Lower leg skin (tissue), 3 donors: ENCODE measurements around the gene RHBDL1.

Experiments used
- POLR2A ChIP-seq, 2 donors: fragments of 450-650 bp; IDR thresholded peaks; one replicate each; pipeline ENCODE4 v1.6.1; 2016 to 2017; ENCODE audit warnings: antibody characterized with exemption in 2 of 2, mild to moderate bottlenecking in 1 of 2, moderate library complexity in 1 of 2
- TF ChIP-seq, protein P1 (sequence below), 3 donors: fragments of 450-650 bp; IDR thresholded peaks; one replicate each; pipeline ENCODE4 v1.5.1; 2016; ENCODE audit warnings: antibody characterized with exemption in 3 of 3, mild to moderate bottlenecking in 3 of 3, moderate library complexity in 2 of 3

DNA sequence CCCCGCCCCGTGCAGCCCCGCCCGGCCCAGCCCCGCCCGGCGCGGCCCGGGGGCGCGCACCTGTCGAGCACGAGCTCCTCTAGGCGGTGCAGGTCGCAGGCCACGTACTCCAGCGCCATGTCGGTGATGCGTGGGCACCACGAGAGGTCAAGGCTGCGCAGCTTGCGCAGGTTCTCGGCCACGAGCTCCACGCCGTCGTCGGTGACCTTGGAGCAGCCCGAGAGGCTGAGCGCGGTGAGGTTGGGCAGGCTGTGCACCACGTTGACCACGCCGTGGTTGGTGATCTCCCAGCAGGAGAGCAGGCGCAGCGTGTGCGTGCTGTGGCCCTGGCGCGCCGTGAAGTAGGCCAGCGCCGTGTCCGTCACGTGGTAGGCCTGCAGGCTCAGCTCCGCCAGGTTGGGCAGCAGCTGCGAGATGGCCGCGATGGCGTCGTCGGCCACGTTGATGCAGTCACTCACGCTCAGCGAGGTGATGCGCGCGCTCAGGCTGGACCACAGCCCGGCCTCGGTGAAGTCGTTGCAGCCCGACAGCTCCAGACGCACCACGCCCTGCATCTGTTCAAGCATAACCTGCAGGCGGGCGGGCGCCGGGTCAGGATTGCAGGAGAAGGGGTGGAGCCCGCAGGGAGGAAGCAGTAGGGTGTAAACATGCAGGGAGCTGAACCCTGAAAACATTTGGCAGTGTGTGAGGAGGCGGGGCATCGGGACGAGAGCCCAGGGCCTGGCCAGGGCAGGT, 20.1 kb downstream of the RHBDL1 start:
- TF ChIP-seq, protein P1, sequence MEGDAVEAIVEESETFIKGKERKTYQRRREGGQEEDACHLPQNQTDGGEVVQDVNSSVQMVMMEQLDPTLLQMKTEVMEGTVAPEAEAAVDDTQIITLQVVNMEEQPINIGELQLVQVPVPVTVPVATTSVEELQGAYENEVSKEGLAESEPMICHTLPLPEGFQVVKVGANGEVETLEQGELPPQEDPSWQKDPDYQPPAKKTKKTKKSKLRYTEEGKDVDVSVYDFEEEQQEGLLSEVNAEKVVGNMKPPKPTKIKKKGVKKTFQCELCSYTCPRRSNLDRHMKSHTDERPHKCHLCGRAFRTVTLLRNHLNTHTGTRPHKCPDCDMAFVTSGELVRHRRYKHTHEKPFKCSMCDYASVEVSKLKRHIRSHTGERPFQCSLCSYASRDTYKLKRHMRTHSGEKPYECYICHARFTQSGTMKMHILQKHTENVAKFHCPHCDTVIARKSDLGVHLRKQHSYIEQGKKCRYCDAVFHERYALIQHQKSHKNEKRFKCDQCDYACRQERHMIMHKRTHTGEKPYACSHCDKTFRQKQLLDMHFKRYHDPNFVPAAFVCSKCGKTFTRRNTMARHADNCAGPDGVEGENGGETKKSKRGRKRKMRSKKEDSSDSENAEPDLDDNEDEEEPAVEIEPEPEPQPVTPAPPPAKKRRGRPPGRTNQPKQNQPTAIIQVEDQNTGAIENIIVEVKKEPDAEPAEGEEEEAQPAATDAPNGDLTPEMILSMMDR (IDR thresholded peaks at IDR 0.05) = peak in 1 of 3 donors; percentile 16
- TF ChIP-seq POLR2A (IDR thresholded peaks at IDR 0.05) = no peak
